Transverse colon (tissue), 4 donors: Measurements from ENCODE around the gene AGXT2. TPM values are rescaled to one million over a fixed set of nuclear protein-coding genes. Genes with fewer than 3 reads are reported as not detected.

Source experiments
- DNase-seq: peaks from one replicate; pipeline ENCODE4 v3.0.0-alpha.2; 2019
- H3K27ac ChIP-seq, 4 donors: fragments of 200-600 bp; sonication (generic); 2 replicates each; pipeline ENCODE4 v1.5.1; 2016 to 2018; ENCODE audit warnings: inconsistent platforms in 4 of 4
- H3K27me3 ChIP-seq: fragments of 200-600 bp; sonication (generic); 2 replicates; pipeline ENCODE4 v1.5.1; 2017; ENCODE audit warnings: inconsistent platforms
- H3K36me3 ChIP-seq, 4 donors: fragments of 200-600 bp; sonication (generic); 2 replicates each; pipeline ENCODE4 v1.5.1; 2017 to 2019; ENCODE audit warnings: inconsistent platforms in 4 of 4
- H3K4me1 ChIP-seq, 4 donors: fragments of 200-600 bp; sonication (generic); 2 replicates each; pipeline ENCODE4 v1.5.1; 2017 to 2020; ENCODE audit warnings: inconsistent platforms in 4 of 4
- H3K4me3 ChIP-seq, 4 donors: fragments of 200-600 bp; sonication (generic); 1 replicate in 1 of 4; 2 replicates in 3 of 4; pipeline versions ENCODE4 v1.5.1 to v1.6.1; 2017 to 2019; ENCODE audit warnings: inconsistent platforms in 4 of 4
- H3K9me3 ChIP-seq, 2 donors: fragments of 200-600 bp; sonication (generic); 2 replicates each; pipeline ENCODE4 v1.5.1; 2017 to 2019; ENCODE audit warnings: inconsistent platforms in 2 of 2
- CTCF ChIP-seq, 5 experiments: fragments of 200-600 bp in 3 of 5; fragments of 450-650 bp in 2 of 5; sonication (generic) in 3 of 5; IDR thresholded peaks; 1 replicate in 2 of 5; 2 replicates in 3 of 5; pipeline ENCODE4 v1.5.1; 2016 to 2017; ENCODE audit warnings: antibody characterized with exemption in 5 of 5, inconsistent platforms in 3 of 5, mild to moderate bottlenecking in 2 of 5, moderate library complexity in 1 of 5
- EP300 ChIP-seq: sonication (generic); formaldehyde crosslinking; IDR thresholded peaks from one replicate; pipeline ENCODE4 v1.6.1; 2017; ENCODE audit warnings: antibody characterized with exemption, low read depth
- POLR2A ChIP-seq: fragments of 450-650 bp; IDR thresholded peaks from one replicate; pipeline ENCODE4 v1.6.1; 2016; ENCODE audit warnings: antibody characterized with exemption, mild to moderate bottlenecking, moderate library complexity
- POLR2AphosphoS5 ChIP-seq, 3 donors: sonication (generic); formaldehyde crosslinking; IDR thresholded peaks; one replicate each; pipeline ENCODE4 v1.6.1; 2016; ENCODE audit warnings: antibody characterized with exemption in 3 of 3
- WGBS, 2 donors: methylation state at CpG; one replicate each; pipeline ENCODE4 v1.1.5; 2018; ENCODE audit warnings: low coverage in 1 of 2; 5-methylcytosine and 5-hydroxymethylcytosine counted together
- in situ Hi-C, 4 donors: fragments of 200-750 bp; cut with MboI; loops; one replicate each; pipeline versions ENCODE4 v1.15.0 to v1.15.1; 2017; ENCODE audit warnings: low sequenced_read_pairs in 3 of 4, low pct_ligation_motif_present in 1 of 4, low pct_unique_long_range_greater_than_20kb in 1 of 4
- intact Hi-C: fragments of 100-400 bp; cut with DNase I; formaldehyde crosslinking; loops from one replicate; pipeline ENCODE4 v1.15.1; 2023; ENCODE audit warnings: low total_unique reads
- total RNA-seq, 4 donors: library from RNA; depleted of rRNA; stranded (reverse); fragments of >200 nt; gene quantifications; one replicate each; pipeline ENCODE4 v1.1.0, GENCODE V29; 2016

The AGXT2 gene
- total RNA-seq, 4 donors from 2014 or later, result not detected

- no peaks in the 10 kb centered on the region for H3K27me3 ChIP-seq
- H3K36me3 ChIP-seq, result no peaks in the 10 kb centered on the region
- no peaks in the 10 kb centered on the region for H3K4me1 ChIP-seq
- intact Hi-C loops, result no loop called here
- DNase-seq, result no peak
- H3K4me3 ChIP-seq, result no peak overlapping the region
- no peak overlapping the region for H3K27ac ChIP-seq
- WGBS, 2 donors, result 73% methylated on average over 1 of the region's 1 CpG; no CpG with 5 or more reads in 1 of the 2 donors
- no peak for TF ChIP-seq CTCF (IDR thresholded peaks at IDR 0.05)
- no peak for TF ChIP-seq EP300
- TF ChIP-seq POLR2A, result no peak
- no peak for TF ChIP-seq POLR2AphosphoS5 (IDR thresholded peaks at IDR 0.05)
- no peaks in the 10 kb centered on the region for H3K9me3 ChIP-seq
- in situ Hi-C loops, result no loop called here
These were observed 1.2 kb upstream of the AGXT2 start for GRCh38 chr5:35048910-35049309.

DNA sequence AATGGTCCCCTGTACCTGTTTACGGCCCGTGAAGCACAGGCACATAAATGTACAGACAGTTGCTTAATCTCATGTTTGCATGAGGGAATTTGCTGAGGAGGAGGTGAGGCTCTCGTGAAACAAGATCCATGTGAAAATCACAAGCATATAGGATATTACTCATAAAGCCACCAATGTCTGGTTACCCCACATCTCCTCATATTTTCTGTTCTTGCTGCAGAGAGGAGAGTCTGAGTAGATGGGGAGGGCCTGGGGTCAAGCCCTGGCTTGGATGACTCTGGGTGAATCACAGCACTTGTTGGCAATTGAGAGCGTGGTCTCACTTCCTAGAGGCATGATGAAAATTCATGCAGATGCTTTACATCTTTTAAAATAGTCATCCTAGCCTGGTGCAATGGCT, 975 bp downstream of the AGXT2 start:
- Histone ChIP-seq H3K4me1 (no peaks in the 10 kb centered on the region), H3K27ac (no peak overlapping the region), H3K9me3 (no peaks in the 10 kb centered on the region), H3K36me3 (no peaks in the 10 kb centered on the region), H3K4me3 (no peak overlapping the region), H3K27me3 (no peaks in the 10 kb centered on the region)
- no peak for DNase-seq
- WGBS, 2 donors, result 81 to 84% methylated on average over 3 to 4 of the region's 4 CpGs
- in situ Hi-C loops (no loop called here), intact Hi-C loops (no loop called here)
- TF ChIP-seq CTCF (IDR thresholded peaks at IDR 0.05), result no peak
- TF ChIP-seq POLR2AphosphoS5 (IDR thresholded peaks at IDR 0.05), result no peak
- no peak for TF ChIP-seq EP300
- no peak for TF ChIP-seq POLR2A

DNA sequence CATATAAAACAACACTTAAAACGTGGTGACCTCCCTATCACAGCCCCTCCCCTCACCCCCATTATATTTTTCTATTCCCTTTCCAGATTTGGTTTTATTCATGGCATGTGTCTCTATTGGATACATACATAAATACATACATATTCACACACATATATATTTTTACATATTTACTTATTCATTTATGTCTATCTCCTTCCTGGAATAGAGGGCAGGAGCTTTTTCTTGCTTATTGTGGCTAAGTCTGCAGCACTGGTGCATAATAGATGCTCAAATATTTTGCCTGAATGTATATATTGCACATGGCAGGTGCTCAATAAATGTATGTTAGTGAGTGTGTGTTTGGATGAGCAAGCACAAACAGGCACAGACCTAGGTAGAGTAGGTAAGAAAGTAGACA, 2.5 kb downstream of the AGXT2 start:
- H3K27ac ChIP-seq, result no peak overlapping the region
- no peaks in the 10 kb centered on the region for H3K27me3 ChIP-seq
- no peaks in the 10 kb centered on the region for H3K36me3 ChIP-seq
- DNase-seq, result no peak
- in situ Hi-C loops, result no loop called here
- intact Hi-C loops, result no loop called here
- H3K4me3 ChIP-seq, result no peak overlapping the region
- WGBS, 2 donors, result 28 to 41% methylated on average over 1 of the region's 1 CpG
- no peaks in the 10 kb centered on the region for H3K9me3 ChIP-seq
- no peaks in the 10 kb centered on the region for H3K4me1 ChIP-seq
- no peak for TF ChIP-seq CTCF (IDR thresholded peaks at IDR 0.05)
- TF ChIP-seq EP300, result no peak
- no peak for TF ChIP-seq POLR2AphosphoS5 (IDR thresholded peaks at IDR 0.05)
- no peak for TF ChIP-seq POLR2A

- H3K36me3 ChIP-seq, result no peaks in the 10 kb centered on the region
- intact Hi-C loops (no loop called here), in situ Hi-C loops (no loop called here)
- H3K9me3 ChIP-seq, result no peaks in the 10 kb centered on the region
- H3K27ac ChIP-seq, result no peak overlapping the region
- WGBS, 2 donors, result 83 to 100% methylated on average over 1 to 4 of the region's 4 CpGs
- DNase-seq, result no peak
- TF ChIP-seq CTCF (IDR thresholded peaks at IDR 0.05) (no peak), POLR2AphosphoS5 (IDR thresholded peaks at IDR 0.05) (no peak), POLR2A (no peak), EP300 (no peak)
- no peak overlapping the region for H3K4me3 ChIP-seq
- H3K4me1 ChIP-seq, result no peaks in the 10 kb centered on the region
- no peaks in the 10 kb centered on the region for H3K27me3 ChIP-seq
These were observed 3.1 kb downstream of the AGXT2 start for GRCh38 chr5:35044649-35045048.
